SU-DHL-6 (cell line): Measurements from ENCODE around the gene MAML2.

Experiments used
- H2AFZ ChIP-seq: fragments of 200-600 bp; sonication (generic); 2 replicates; pipeline ENCODE4 v1.6.1; 2014; ENCODE audit warnings: low read depth, mild to moderate bottlenecking, moderate library complexity, mixed read lengths, antibody characterized with exemption, low read length; ENCODE audit not compliant: severe bottlenecking
- H3F3A ChIP-seq: fragments of 200-600 bp; shearing (Covaris generic); 2 replicates; pipeline ENCODE4 v1.6.0; 2016; ENCODE audit warnings: antibody characterized with exemption, mild to moderate bottlenecking; ENCODE audit not compliant: insufficient read depth
- H3K27ac ChIP-seq: fragments of 200-600 bp; sonication (generic); 2 replicates; pipeline ENCODE4 v1.5.1; 2016; ENCODE audit warnings: low read depth, mild to moderate bottlenecking, low read length, moderate library complexity, mixed read lengths
- H3K27me3 ChIP-seq: fragments of 200-600 bp; sonication (generic), shearing (Covaris generic); 2 replicates; pipeline ENCODE4 v1.6.0; 2014; ENCODE audit warnings: mild to moderate bottlenecking, low read length
- H3K36me3 ChIP-seq: fragments of 200-600 bp; sonication (generic); 2 replicates; pipeline ENCODE4 v1.6.1; 2014; ENCODE audit warnings: mild to moderate bottlenecking, low read length, mixed read lengths
- H3K4me2 ChIP-seq: fragments of 300-600, 200-600 bp; shearing (Covaris generic), sonication (generic); 2 replicates; pipeline ENCODE4 v1.6.0; 2014; ENCODE audit warnings: low read length, low read depth, mild to moderate bottlenecking; ENCODE audit not compliant: poor library complexity, severe bottlenecking
- H3K4me3 ChIP-seq: fragments of 200-600 bp; sonication (generic); 2 replicates; pipeline ENCODE4 v1.5.1; 2014; ENCODE audit warnings: antibody characterized with exemption, low read length, mild to moderate bottlenecking, mixed read lengths; ENCODE audit not compliant: insufficient read depth, poor library complexity, severe bottlenecking
- H3K79me2 ChIP-seq: fragments of 200-600 bp; sonication (generic); 2 replicates; pipeline ENCODE4 v1.6.1; 2014; ENCODE audit warnings: mild to moderate bottlenecking, low read length, moderate library complexity; ENCODE audit not compliant: insufficient read depth
- H3K9ac ChIP-seq: fragments of 200-600 bp; sonication (generic); 2 replicates; pipeline ENCODE4 v1.7.0; 2014; ENCODE audit warnings: mild to moderate bottlenecking, low read length
- H3K9me2 ChIP-seq: fragments of 200-600 bp; sonication (generic); replicated peaks from 2 replicates; pipeline ENCODE4 v1.6.1; 2014; ENCODE audit warnings: low read length; ENCODE audit not compliant: insufficient read depth
- H3K9me3 ChIP-seq: fragments of 200-600 bp; sonication (generic); 2 replicates; pipeline ENCODE4 v1.6.1; 2014; ENCODE audit warnings: low read length, mixed read lengths; ENCODE audit not compliant: insufficient read depth
- H4K20me1 ChIP-seq: fragments of 200-600 bp; sonication (generic); 2 replicates; pipeline ENCODE4 v1.6.1; 2014; ENCODE audit warnings: low read depth, mild to moderate bottlenecking, antibody characterized with exemption, low read length, moderate library complexity, mixed read lengths
- EZH2phosphoT487 ChIP-seq: fragments of 200-600 bp; sonication (generic), shearing (Covaris generic); conservative IDR thresholded peaks from 2 replicates; pipeline ENCODE4 v1.6.1; 2018; ENCODE audit warnings: mild to moderate bottlenecking, antibody characterized with exemption, low read length, moderate library complexity, mixed read lengths
- TF ChIP-seq, protein P1 (sequence below): fragments of 200-600 bp; sonication (generic); IDR thresholded peaks from one replicate; pipeline ENCODE4 v1.5.1; 2017; ENCODE audit warnings: antibody characterized with exemption, mild to moderate bottlenecking, low read length, moderate library complexity; ENCODE audit not compliant: insufficient read depth, poor library complexity, severe bottlenecking

MAML2 gene

DNA sequence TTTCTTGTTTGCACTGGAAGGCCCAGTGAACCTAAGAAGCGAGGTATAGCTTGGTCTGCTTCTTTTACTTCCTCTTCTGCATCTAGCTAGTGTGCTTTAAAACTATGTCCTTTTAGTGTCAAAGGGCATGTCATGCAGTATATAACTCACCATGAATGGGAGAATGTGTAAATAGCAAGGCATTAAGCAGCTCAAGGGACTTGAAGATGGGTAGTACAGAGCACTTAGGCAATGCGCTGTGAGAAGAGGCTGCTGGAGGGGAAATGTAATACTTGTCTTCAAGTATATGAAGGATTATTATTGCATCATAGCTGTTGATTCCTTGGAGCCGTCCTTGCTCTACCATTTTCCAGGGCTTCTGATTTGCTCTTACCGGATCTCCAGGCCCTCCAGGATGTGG, 7.6 kb downstream of the MAML2 start:
- Histone ChIP-seq H2AFZ (no peak overlapping the region), H3K27ac (no peak overlapping the region), H3F3A (no peaks in the 10 kb centered on the region), H3K79me2 (no peaks in the 10 kb centered on the region), H3K36me3 (no peaks in the 10 kb centered on the region), H3K4me2 (no peak overlapping the region), H3K9ac (no peak overlapping the region), H3K9me2 (no peaks in the 10 kb centered on the region), H3K27me3 (no peaks in the 10 kb centered on the region), H3K4me3 (no peak overlapping the region), H3K9me3 (no peaks in the 10 kb centered on the region), H4K20me1 (no peaks in the 10 kb centered on the region)
- TF ChIP-seq, protein P1, sequence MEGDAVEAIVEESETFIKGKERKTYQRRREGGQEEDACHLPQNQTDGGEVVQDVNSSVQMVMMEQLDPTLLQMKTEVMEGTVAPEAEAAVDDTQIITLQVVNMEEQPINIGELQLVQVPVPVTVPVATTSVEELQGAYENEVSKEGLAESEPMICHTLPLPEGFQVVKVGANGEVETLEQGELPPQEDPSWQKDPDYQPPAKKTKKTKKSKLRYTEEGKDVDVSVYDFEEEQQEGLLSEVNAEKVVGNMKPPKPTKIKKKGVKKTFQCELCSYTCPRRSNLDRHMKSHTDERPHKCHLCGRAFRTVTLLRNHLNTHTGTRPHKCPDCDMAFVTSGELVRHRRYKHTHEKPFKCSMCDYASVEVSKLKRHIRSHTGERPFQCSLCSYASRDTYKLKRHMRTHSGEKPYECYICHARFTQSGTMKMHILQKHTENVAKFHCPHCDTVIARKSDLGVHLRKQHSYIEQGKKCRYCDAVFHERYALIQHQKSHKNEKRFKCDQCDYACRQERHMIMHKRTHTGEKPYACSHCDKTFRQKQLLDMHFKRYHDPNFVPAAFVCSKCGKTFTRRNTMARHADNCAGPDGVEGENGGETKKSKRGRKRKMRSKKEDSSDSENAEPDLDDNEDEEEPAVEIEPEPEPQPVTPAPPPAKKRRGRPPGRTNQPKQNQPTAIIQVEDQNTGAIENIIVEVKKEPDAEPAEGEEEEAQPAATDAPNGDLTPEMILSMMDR, result no peak
- TF ChIP-seq EZH2phosphoT487, result no peak

DNA sequence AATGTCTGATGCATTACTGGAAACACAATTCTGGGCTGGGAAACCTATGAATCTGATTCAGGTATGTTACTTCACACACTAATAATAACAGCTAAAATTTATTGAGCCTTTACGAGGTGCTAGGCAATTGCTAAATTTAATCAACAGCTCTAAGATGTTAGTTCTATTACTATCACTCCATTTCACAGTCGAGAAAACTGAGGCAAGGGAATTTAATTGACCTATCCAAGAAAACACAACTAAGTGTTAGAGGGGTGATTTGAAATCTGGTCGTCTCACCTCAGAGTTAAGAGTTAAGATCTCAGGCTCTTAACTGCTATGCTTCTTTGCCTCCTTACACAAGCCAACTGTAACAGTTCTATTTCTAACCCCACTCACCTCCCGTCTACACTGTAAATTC, 8.8 kb downstream of the MAML2 start:
- Histone ChIP-seq H3K36me3 (no peaks in the 10 kb centered on the region), H3K27ac (no peak overlapping the region), H3K27me3 (no peaks in the 10 kb centered on the region), H3K79me2 (no peaks in the 10 kb centered on the region), H2AFZ (no peak overlapping the region), H3K4me3 (no peak overlapping the region), H4K20me1 (no peaks in the 10 kb centered on the region), H3K9ac (no peak overlapping the region), H3K4me2 (no peak overlapping the region), H3K9me2 (no peaks in the 10 kb centered on the region), H3K9me3 (no peaks in the 10 kb centered on the region), H3F3A (no peaks in the 10 kb centered on the region)
- no peak for TF ChIP-seq EZH2phosphoT487
- TF ChIP-seq, protein P1, result no peak

DNA sequence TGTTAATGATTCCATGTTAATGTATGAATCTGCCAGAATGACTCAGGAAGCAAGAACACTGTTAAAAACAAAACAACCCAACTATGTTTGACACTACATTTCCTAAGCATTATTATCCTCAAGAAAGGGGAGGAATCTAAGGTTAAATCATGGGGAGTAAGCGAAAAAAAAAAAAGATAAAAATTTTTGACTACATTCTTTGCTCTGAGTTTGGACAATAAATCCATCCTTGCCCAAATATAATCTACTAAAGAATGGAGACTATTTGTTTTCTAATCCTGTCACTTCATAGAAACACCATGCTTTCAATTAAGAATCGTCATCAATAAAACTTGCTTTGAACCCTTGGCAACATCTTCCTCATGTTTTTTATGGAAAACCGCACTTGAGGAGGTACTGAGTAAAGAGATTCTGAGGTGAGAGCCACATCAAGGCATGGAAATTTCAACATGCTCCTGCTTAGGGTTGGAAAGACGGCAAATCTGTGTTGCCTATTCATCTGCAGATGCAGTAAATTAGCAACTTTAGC, 9.7 kb downstream of the MAML2 start:
- Histone ChIP-seq H3F3A (no peaks in the 10 kb centered on the region), H3K27ac (no peak overlapping the region), H3K9ac (no peak overlapping the region), H3K9me3 (no peaks in the 10 kb centered on the region), H3K27me3 (no peaks in the 10 kb centered on the region), H3K36me3 (no peaks in the 10 kb centered on the region), H3K79me2 (no peaks in the 10 kb centered on the region), H4K20me1 (no peaks in the 10 kb centered on the region), H3K4me3 (no peak overlapping the region), H2AFZ (no peak overlapping the region), H3K4me2 (no peak overlapping the region), H3K9me2 (no peaks in the 10 kb centered on the region)
- TF ChIP-seq, protein P1, result no peak
- TF ChIP-seq EZH2phosphoT487, result no peak
